HG03139 (cell line): ENCODE data around the gene PPIE.
"Not testable (repeated sequence)": the region's sequence is repeated elsewhere in the genome, so short reads cannot be mapped to it uniquely, and the experiment has no call there.

Experiments used
- ATAC-seq: cut with Tn5 transposase; IDR thresholded peaks from one replicate; pipeline ENCODE4 v1.9.1; 2021; ENCODE audit not compliant: unreplicated experiment

The PPIE gene

DNA sequence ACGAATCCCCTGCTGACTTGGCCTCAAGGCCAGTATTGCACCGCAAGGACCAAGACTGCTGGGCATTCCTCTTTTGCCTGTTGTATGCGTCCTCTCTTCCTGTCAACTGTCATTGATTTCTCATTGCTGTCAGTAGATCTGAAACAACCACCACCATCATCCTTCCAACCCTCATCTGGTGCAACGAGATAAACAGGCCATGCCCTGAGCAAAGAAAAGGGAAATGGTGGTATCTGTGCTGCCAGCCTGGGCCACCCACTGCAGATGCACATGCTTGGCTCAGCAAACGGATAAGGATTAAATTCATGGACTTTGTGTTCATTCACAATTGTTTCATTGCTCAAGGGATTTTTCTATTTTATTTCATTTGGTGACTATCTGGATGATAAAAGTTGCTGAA lies 18.8 kb downstream of the PPIE start:
- no peak for ATAC-seq

GRCh38 chr1:39758556-39759435 lies 20.1 kb downstream of the PPIE start:
- ATAC-seq = no peak

GRCh38 chr1:39759436-39759726 lies 20.7 kb downstream of the PPIE start:
- ATAC-seq = no peak

DNA sequence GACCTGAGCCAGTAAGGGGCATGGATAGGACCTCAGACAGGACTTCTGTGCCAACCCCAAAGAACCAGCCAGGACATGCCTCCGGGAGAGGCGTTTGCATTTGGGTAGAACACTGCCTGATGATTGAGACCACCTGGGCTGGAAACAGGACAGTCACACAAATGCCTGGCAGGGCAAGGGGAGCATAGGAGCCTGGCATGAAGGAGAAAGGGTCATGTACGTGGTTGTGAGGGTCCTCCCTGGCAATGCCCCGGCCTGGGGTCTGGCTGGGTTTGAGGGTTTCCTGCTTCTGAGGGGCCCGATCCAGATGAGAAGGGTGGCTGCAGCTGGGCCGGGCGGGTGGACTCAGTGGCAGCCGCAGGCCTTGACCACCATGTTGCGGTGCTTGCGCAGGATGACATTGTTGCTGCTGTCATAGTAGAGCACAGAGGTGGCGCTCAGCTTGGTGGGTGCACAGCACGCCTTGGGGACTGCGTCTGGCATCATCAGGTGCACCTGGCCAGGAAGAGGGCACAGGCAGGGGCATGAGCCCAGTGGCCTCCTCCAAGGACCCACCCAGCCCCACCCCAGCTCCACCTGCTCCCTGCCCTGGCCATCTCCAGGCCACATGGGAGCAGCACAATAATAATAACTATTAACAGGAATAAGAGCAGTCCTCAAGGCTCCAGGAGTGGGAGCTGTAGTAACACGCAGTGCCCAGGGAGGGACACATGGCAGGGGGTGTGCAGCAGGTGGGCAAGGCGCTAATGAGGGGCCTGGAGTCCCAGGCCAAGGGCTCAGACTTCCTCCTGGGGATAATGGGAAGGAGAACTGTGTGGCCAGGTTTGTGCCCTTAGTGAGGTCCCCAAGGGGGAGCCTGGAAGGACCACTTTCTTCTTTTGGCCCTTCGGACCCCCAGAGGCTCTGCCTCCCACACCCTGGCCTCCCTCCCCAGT lies 21.7 kb downstream of the PPIE start:
- ATAC-seq = no peak

- ATAC-seq = no peak
Measured at GRCh38 chr1:39761016-39761415, 22.3 kb downstream of the PPIE start.

- no peak for ATAC-seq
Measured at GRCh38 chr1:39761557-39762260, 23.0 kb downstream of the PPIE start.

- no peak for ATAC-seq
Measured at GRCh38 chr1:39762550-39763540, 24.2 kb downstream of the PPIE start.

GRCh38 chr1:39763619-39764374 lies 25.1 kb downstream of the PPIE start:
- ATAC-seq = not testable (repeated sequence)

- ATAC-seq = not testable (repeated sequence)
Measured at GRCh38 chr1:39764512-39764911, 25.8 kb downstream of the PPIE start.

DNA sequence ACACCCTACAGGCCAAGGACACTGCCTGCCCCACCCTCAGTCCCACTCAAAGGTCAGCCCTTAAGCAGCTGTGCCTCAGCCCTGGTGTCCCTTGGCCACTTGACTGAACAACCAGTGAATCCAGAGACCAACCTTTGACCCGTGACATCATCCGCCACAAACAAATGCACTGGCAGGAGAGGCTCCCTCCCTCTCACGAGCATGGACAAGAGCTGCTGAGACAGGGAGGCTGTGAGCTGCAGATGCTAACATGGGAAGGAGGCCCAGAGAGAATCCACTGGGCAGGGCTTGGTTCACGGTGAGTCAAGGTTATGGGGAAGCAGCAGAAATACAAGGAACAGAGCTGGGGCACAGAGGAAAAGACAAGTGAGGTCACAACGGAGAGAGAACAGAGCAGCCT lies 27.8 kb downstream of the PPIE start:
- not testable (repeated sequence) for ATAC-seq

GRCh38 chr1:39769502-39769901 lies 30.8 kb downstream of the PPIE start:
- ATAC-seq = not testable (repeated sequence)

DNA sequence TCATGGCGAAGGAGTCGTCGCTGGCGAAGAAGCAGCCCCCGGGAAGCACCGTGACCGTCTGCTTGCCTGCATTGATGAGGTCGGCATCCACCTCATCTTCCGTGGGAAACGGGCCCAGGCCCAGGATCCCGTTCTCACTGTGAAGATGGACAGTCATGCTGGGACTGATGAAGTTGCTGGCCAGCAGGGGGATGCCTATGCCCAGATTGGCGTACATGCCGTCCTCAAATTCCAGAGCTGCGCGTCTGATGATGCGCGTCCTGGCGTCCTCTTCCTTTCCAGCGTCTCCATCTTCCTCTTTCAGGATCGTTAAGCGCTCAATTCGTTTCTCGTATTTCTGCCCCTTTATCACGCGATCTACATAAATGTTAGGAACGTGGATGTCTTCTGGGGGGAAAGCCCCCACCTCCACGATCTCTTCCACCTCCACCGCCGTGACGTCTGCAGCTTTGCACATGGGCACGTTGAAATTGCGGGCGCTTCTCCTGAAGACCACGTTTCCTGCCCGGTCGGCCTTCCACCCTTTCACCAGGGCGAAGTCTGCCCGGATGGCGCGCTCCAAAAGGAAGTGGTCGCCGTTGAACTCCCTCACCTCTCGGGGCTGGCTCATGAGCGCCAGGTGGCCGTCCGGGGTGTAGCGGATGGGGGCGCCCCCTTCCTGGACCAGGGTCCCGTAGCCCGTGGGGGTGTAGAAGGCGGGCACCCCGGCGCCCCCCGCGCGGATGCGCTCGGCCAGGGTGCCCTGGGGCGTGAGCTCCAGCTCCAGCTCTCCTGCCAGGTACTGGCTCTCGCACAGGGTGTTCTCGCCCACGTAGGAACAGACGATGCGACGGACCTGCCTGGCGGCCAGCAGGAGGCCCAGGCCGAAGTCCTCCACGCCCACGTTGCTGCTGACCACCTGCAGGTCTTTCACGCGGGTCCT lies 31.7 kb downstream of the PPIE start:
- not testable (repeated sequence) for ATAC-seq

DNA sequence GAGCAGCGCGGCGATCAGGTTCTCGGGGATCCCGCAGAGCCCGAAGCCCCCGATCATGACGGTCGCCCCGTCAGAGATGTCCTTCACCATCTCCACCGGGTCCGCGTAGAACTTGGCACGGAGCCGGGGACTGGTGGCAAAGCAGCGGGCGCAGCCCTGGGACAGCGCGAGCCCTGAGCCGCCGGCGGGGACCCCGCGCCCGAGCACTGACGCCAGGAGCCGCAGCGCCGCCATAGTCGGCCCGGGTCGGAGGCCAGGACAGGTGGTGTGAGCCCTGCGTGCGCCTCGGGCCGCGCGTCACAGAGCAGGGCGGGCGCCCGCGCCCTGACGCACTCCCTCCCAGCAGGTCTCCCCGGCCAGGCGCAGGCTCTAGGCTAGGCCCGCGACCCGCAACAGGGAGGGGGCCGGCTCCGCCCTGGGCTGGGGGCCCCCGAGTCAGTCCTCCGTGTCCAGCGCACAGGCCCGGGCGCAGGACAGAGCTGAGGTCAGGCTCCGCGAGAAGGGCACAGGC lies 32.4 kb downstream of the PPIE start, which contains the start of gene OXCT2:
OXCT2 (minus strand) TSS at position 327 of the 511 bp plus-strand sequence; CDS start at position 234, 93 bp downstream.
- ATAC-seq = not testable (repeated sequence)

DNA sequence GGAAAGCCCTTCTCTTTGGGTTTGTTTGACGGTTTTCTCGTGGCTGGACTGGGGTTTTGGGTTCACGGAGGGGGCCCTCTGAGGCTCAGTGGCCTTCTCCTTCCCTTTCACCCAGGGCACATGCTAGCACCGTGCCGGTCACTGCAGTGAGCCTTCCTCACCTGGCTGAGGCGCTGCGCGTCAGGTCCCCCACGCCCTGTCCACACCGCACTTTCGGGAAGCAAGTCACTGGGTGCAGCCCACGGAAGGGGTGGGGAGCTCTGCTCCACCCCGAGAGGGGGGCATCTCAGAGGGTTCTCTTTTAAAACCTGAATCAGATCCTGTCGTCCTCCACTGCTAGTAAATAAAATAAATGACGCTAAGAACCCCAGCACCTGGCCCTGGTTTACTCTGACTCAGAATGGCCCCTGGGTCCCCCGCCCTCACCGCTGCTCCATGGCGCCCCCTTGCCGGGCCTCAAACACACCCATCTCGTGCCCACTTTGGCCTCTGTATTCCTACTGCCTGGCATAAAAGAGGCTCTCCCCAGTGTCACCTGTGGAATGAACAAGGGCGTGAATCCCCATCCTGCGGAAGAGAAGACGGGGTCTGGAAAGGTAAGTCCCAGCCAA lies 34.8 kb downstream of the PPIE start:
- not testable (repeated sequence) for ATAC-seq

- ATAC-seq = not testable (repeated sequence)
Measured at GRCh38 chr1:39775141-39775540, 36.5 kb downstream of the PPIE start.

GRCh38 chr1:39775676-39776399 lies 37.2 kb downstream of the PPIE start:
- ATAC-seq = not testable (repeated sequence)

GRCh38 chr1:39776400-39776713 lies 37.7 kb downstream of the PPIE start:
- no peak for ATAC-seq
